NOMO-1 treated with dmso at 0.1 percent for 144 hours (cell line): ENCODE results near the gene MT2A.
"Not testable (repeated sequence)": the region's sequence is repeated elsewhere in the genome, so short reads cannot be mapped to it uniquely, and the experiment has no call there.

ENCODE experiments used
- DNase-seq: peaks from one replicate; lab custom pipeline; 2025; ENCODE audit not compliant: unreplicated experiment; lab: John Stamatoyannopoulos, UW

Gene MT2A

GRCh38 chr16:56618138-56618537 is 9.8 kb downstream of the MT2A start:
- no peak for DNase-seq

GRCh38 chr16:56620339-56620897 is 12.0 kb downstream of the MT2A start:
- no peak for DNase-seq

- DNase-seq = not testable (repeated sequence)
These were observed 13.5 kb downstream of the MT2A start for GRCh38 chr16:56621665-56622445.

GRCh38 chr16:56623184-56623583 is 14.8 kb downstream of the MT2A start:
- not testable (repeated sequence) for DNase-seq

GRCh38 chr16:56623637-56624036 is 15.3 kb downstream of the MT2A start:
- no peak for DNase-seq

GRCh38 chr16:56625140-56625942 is 17.0 kb downstream of the MT2A start, which contains the start of gene MT1E:
MT1E (plus strand) TSS chr16:56625781; CDS start chr16:56625852, 71 bp downstream.
- peak; percentile 95 for DNase-seq

- DNase-seq = no peak
These were observed 17.7 kb downstream of the MT2A start for GRCh38 chr16:56625943-56626654.

GRCh38 chr16:56626685-56627084 is 18.3 kb downstream of the MT2A start:
- no peak for DNase-seq

- DNase-seq = no peak
These were observed 20.3 kb downstream of the MT2A start for GRCh38 chr16:56628486-56629350.

GRCh38 chr16:56629531-56629930 is 21.1 kb downstream of the MT2A start:
- no peak for DNase-seq

- peak; percentile 42 for DNase-seq
These were observed 21.8 kb downstream of the MT2A start for GRCh38 chr16:56630134-56630533.

GRCh38 chr16:56631197-56631596 is 22.8 kb downstream of the MT2A start:
- DNase-seq = no peak

GRCh38 chr16:56631832-56632155 is 23.4 kb downstream of the MT2A start:
- DNase-seq = no peak

GRCh38 chr16:56632156-56632847 is 23.9 kb downstream of the MT2A start, which contains the start of gene MT1M:
MT1M (plus strand) TSS chr16:56632659; CDS start chr16:56632732, 73 bp downstream.
- no peak for DNase-seq

- DNase-seq = no peak
These were observed 24.5 kb downstream of the MT2A start for GRCh38 chr16:56632848-56633365.

- DNase-seq = no peak
These were observed 25.2 kb downstream of the MT2A start for GRCh38 chr16:56633535-56633934.

GRCh38 chr16:56634715-56635440 is 26.5 kb downstream of the MT2A start:
- no peak for DNase-seq

- no peak for DNase-seq
These were observed 27.1 kb downstream of the MT2A start for GRCh38 chr16:56635441-56635967.
